ENCODE measurements around the gene PLAC1. TPM values are rescaled to one million over a fixed set of nuclear protein-coding genes. Genes with fewer than 3 reads are reported as not detected.

PLAC1 gene
- total and polyA plus RNA-seq, 2 of the 13 experiments (the other 11 are each of a cell fraction or from before 2014, with no cell fraction given), result 0.40 to 2.7 TPM

DNA sequence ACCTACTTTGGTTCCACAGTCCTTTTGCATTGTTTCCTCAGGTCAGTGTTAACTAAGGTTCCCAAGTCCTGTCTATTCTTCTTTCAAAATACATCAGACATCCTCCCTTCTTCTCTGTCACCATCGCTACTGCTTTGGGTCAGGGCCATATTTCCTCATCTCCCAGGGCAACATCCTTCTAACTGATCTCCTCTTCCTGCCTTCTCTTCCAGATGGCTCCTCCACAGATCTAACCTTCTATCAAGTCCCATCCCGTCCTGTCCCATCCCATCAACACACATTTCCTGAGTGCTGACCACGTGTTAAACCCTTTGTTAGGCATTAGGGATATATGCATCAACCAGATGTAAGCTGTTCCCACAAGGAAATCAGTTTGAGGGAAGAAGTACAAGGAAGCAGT lies 25.9 kb downstream of the PLAC1 start:
- no peaks in the 10 kb centered on the region for H4K20me1 ChIP-seq (ENCODE audit: insufficient read depth, low read length)
- no peaks in the 10 kb centered on the region for H3K36me3 ChIP-seq (replicated peaks in 1 of 2; ENCODE audit: control insufficient read depth in 1 of 2, insufficient read depth in 2 of 2, low read length in 2 of 2)
- no peak overlapping the region for H3K27ac ChIP-seq (ENCODE audit: extremely low read length, insufficient read depth, low read length)
- DNase-seq (ENCODE audit: low spot score) (no peak), FAIRE-seq (no peak), ATAC-seq (no peak)
- WGBS (ENCODE audit: low lambda C conversion rate), result 25% methylated on average over 3 of the region's 3 CpGs
- BruUV-seq (replicated peaks), result no TSS peak
- in situ Hi-C loops (cut with HindIII; ENCODE audit: extremely low pct_ligation_motif_present, low pct_unique_long_range_greater_than_20kb), result no loop called here
- no peaks in the 10 kb centered on the region for H3K4me1 ChIP-seq (ENCODE audit: insufficient read depth, low read length)
- no peaks in the 10 kb centered on the region for H3K27me3 ChIP-seq (ENCODE audit: control insufficient read depth in 1 of 2, insufficient read depth in 2 of 2, low read length in 2 of 2)
- no peak overlapping the region for H2AFZ ChIP-seq (ENCODE audit: low read length)
- no peak overlapping the region for H3K9ac ChIP-seq (ENCODE audit: insufficient read depth, low read depth, low read length)
- intact Hi-C loops (cut with micrococcal nuclease; ENCODE audit: unreplicated experiment), result no loop called here
- ChIA-PET CTCF (ENCODE audit: low intra/inter-chr PET ratio, low total read pairs) (no interaction called here), POLR2A (no interaction called here)
- TF ChIP-seq PTBP1 (IDR thresholded peaks at IDR 0.05; ENCODE audit: low read depth, low read length, poor library complexity, severe bottlenecking) (no peak), MZF1 (CRISPR knock-in tag; IDR thresholded peaks at IDR 0.05; ENCODE audit: borderline replicate concordance) (no peak), GABPB1 (CRISPR knock-in tag; IDR thresholded peaks at IDR 0.05) (no peak), ZNF552 (CRISPR knock-in tag; IDR thresholded peaks at IDR 0.05; ENCODE audit: borderline replicate concordance) (no peak), HNF4G (IDR thresholded peaks at IDR 0.05; ENCODE audit: borderline replicate concordance, low read depth, low read length) (no peak), HNF4G (CRISPR knock-in tag; IDR thresholded peaks at IDR 0.05; ENCODE audit: borderline replicate concordance, low read depth) (no peak), IRF2 (CRISPR knock-in tag; IDR thresholded peaks at IDR 0.05) (no peak), ZNF720 (CRISPR knock-in tag; IDR thresholded peaks at IDR 0.05) (no peak), U2AF1 (optimal IDR thresholded peaks at IDR 0.05; ENCODE audit: low read depth, low read length) (no peak), MAFG (CRISPR knock-in tag; IDR thresholded peaks at IDR 0.05) (no peak), MYC (CRISPR knock-in tag; IDR thresholded peaks at IDR 0.05; ENCODE audit: borderline replicate concordance) (no peak), ZNF234 (CRISPR knock-in tag; conservative IDR thresholded peaks at IDR 0.05) (no peak), POLR2A (IDR thresholded peaks at IDR 0.05; ENCODE audit: insufficient read depth in 1 of 2, low read depth in 2 of 2, low read length in 2 of 2) (no peak), GPN1 (CRISPR knock-in tag; IDR thresholded peaks at IDR 0.05; ENCODE audit: borderline replicate concordance) (no peak), CHCHD3 (CRISPR knock-in tag; IDR thresholded peaks at IDR 0.05) (no peak), PAF1 (CRISPR knock-in tag; IDR thresholded peaks at IDR 0.05) (no peak), NBN (conservative IDR thresholded peaks at IDR 0.05) (no peak)
- TF ChIP-seq, protein P1, sequence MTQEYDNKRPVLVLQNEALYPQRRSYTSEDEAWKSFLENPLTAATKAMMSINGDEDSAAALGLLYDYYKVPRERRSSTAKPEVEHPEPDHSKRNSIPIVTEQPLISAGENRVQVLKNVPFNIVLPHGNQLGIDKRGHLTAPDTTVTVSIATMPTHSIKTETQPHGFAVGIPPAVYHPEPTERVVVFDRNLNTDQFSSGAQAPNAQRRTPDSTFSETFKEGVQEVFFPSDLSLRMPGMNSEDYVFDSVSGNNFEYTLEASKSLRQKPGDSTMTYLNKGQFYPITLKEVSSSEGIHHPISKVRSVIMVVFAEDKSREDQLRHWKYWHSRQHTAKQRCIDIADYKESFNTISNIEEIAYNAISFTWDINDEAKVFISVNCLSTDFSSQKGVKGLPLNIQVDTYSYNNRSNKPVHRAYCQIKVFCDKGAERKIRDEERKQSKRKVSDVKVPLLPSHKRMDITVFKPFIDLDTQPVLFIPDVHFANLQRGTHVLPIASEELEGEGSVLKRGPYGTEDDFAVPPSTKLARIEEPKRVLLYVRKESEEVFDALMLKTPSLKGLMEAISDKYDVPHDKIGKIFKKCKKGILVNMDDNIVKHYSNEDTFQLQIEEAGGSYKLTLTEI (CRISPR knock-in tag; conservative IDR thresholded peaks at IDR 0.05), result no peak
- H3K4me2 ChIP-seq (ENCODE audit: low read depth, low read length), result no peak overlapping the region
- H3K4me3 ChIP-seq (replicated peaks in 1 of 3; ENCODE audit: insufficient read depth in 1 of 3, low read depth in 2 of 3, low read length in 3 of 3), result no peak overlapping the region
- H3K79me2 ChIP-seq (ENCODE audit: insufficient read depth, low read length), result no peaks in the 10 kb centered on the region
- no peaks in the 10 kb centered on the region for H3K9me3 ChIP-seq (ENCODE audit: low read length)

Measured in HepG2 (cell line).